GM23248 (cell line): ENCODE measurements around the gene MARCO. TPM values are rescaled to one million over a fixed set of nuclear protein-coding genes. Genes with fewer than 3 reads are reported as not detected.
"Not testable (repeated sequence)": the region's sequence is repeated elsewhere in the genome, so short reads cannot be mapped to it uniquely, and the experiment has no call there.

Experiments
- DNase-seq: peaks from one replicate; pipeline ENCODE4 v3.0.0-alpha.2; 2015
- H2AFZ ChIP-seq: fragments of 200-600 bp; sonication (generic); 2 replicates; pipeline ENCODE4 v1.6.1; 2016; ENCODE audit warnings: antibody characterized with exemption
- H3F3A ChIP-seq: fragments of 200-600 bp; sonication (generic); 2 replicates; pipeline ENCODE4 v1.6.1; 2016; ENCODE audit warnings: mild to moderate bottlenecking, antibody characterized with exemption, mixed run types; ENCODE audit not compliant: insufficient read depth
- H3K27ac ChIP-seq: fragments of 200-600 bp; sonication (generic); 2 replicates; pipeline ENCODE4 v1.5.1; 2016; ENCODE audit warnings: mild to moderate bottlenecking
- H3K27me3 ChIP-seq: fragments of 200-600 bp; sonication (generic); replicated peaks from 2 replicates; pipeline ENCODE4 v1.6.1; 2016; ENCODE audit warnings: mild to moderate bottlenecking; ENCODE audit not compliant: insufficient read depth
- H3K36me3 ChIP-seq: fragments of 200-600 bp; sonication (generic); 2 replicates; pipeline ENCODE4 v1.6.1; 2016; ENCODE audit warnings: low read depth, mild to moderate bottlenecking
- H3K4me1 ChIP-seq: fragments of 200-600 bp; sonication (generic); 2 replicates; pipeline ENCODE4 v1.6.1; 2016; ENCODE audit warnings: mild to moderate bottlenecking; ENCODE audit not compliant: insufficient read depth
- H3K4me2 ChIP-seq: fragments of 200-600 bp; sonication (generic); one replicate; pipeline ENCODE4 v1.6.1; 2016; ENCODE audit warnings: mild to moderate bottlenecking; ENCODE audit not compliant: unreplicated experiment
- H3K4me3 ChIP-seq: fragments of 200-600 bp; sonication (generic); 2 replicates; pipeline ENCODE4 v1.5.1; 2016; ENCODE audit warnings: mild to moderate bottlenecking
- H3K79me2 ChIP-seq: fragments of 200-600 bp; sonication (generic); 2 replicates; pipeline ENCODE4 v1.6.1; 2016; ENCODE audit warnings: mild to moderate bottlenecking; ENCODE audit not compliant: insufficient read depth
- H3K9ac ChIP-seq: fragments of 200-600 bp; sonication (generic); 2 replicates; pipeline ENCODE4 v1.6.1; 2016; ENCODE audit warnings: mild to moderate bottlenecking
- H3K9me2 ChIP-seq: fragments of 200-600 bp; sonication (generic); 2 replicates; pipeline ENCODE4 v1.6.1; 2016; ENCODE audit warnings: mixed run types, mild to moderate bottlenecking, moderate library complexity; ENCODE audit not compliant: insufficient read depth
- H3K9me3 ChIP-seq: fragments of 200-600 bp; sonication (generic); one replicate; pipeline ENCODE4 v1.6.1; 2017; ENCODE audit warnings: low read depth
- H4K20me1 ChIP-seq: fragments of 200-600 bp; sonication (generic); 2 replicates; pipeline ENCODE4 v1.6.0; 2016; ENCODE audit not compliant: insufficient read depth
- EZH2 ChIP-seq: fragments of 200-600 bp; sonication (generic); IDR thresholded peaks from 2 replicates; pipeline ENCODE4 v1.6.1; 2018; ENCODE audit warnings: antibody characterized with exemption, mild to moderate bottlenecking; ENCODE audit not compliant: insufficient read depth, poor library complexity, severe bottlenecking
- EZH2phosphoT487 ChIP-seq: fragments of 200-600 bp; sonication (generic); IDR thresholded peaks from 2 replicates; pipeline ENCODE4 v1.6.1; 2018; ENCODE audit warnings: antibody characterized with exemption, moderate library complexity, mild to moderate bottlenecking, low read depth; ENCODE audit not compliant: insufficient read depth
- WGBS, 2 experiments: methylation state at CpG; one replicate each; pipeline ENCODE4 v1.1.6; 2015 to 2017; ENCODE audit warnings: low lambda C conversion rate in 2 of 2, low coverage in 1 of 2; ENCODE audit errors: missing lambda C conversion rate in 2 of 2; 5-methylcytosine and 5-hydroxymethylcytosine counted together
- in situ Hi-C: fragments of 300-500 bp; cut with MboI; formaldehyde crosslinking; loops from 2 replicates; pipeline ENCODE4 v1.15.0; 2020
- polyA plus RNA-seq: library from polyadenylated mRNA; unstranded; fragments of >200 nt; fragmentation: Nextera tagmentation; extraction: Ambion mirVana; gene quantifications from 2 replicates; pipeline ENCODE4 v1.2.1, GENCODE V29; 2016
- total RNA-seq: library from RNA; depleted of rRNA; stranded (reverse); fragments of >200 nt; shearing (Covaris generic); gene quantifications from 2 replicates; pipeline ENCODE4 v1.2.3, GENCODE V29; 2014

MARCO gene
- total and polyA plus RNA-seq, 2 experiments from 2014 or later: not detected

DNA sequence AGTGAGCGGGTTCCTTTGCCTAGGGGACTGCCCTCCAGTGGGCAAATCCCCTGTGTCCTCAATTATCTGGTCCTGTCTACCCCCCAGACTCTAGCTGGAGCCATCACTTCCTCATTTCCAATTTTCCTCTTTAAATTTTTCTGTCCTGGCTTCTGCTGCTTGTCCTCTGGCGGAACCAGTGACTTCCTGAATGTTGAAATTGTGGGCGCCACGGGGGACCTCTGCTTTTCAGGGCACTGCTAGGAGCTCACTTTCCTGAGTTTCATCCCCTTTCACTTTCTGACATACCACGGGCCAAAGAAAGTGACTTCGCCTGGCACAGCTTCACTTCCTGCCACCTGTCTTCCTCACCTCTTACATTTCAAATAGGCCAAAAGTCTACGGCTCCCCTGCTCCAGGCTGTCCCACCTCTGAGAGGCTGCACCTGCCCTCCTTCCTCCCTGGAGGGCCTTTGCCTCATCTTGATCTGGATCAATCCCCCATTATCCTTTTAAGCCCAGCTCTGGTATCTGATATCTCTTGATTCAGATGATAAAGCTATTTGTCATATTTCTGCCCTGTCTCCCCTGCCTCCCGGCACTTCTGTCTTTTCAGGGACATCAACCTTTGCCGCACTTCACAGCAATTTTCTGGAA lies 1.4 kb upstream of the MARCO start:
- no peaks in the 10 kb centered on the region for H3K9me3 ChIP-seq
- no peaks in the 10 kb centered on the region for H4K20me1 ChIP-seq
- no peaks in the 10 kb centered on the region for H3K4me1 ChIP-seq
- TF ChIP-seq EZH2phosphoT487 (no peak), EZH2 (no peak)
- no peaks in the 10 kb centered on the region for H3K79me2 ChIP-seq
- H3K9me2 ChIP-seq: no peaks in the 10 kb centered on the region
- DNase-seq: no peak
- in situ Hi-C loops: no loop called here
- no peak overlapping the region for H3K27ac ChIP-seq
- no peak overlapping the region for H2AFZ ChIP-seq
- H3K27me3 ChIP-seq: peaks cover 24% of the 10 kb centered on the region
- H3F3A ChIP-seq: no peaks in the 10 kb centered on the region
- no peak overlapping the region for H3K4me3 ChIP-seq
- H3K4me2 ChIP-seq: no peak overlapping the region
- H3K36me3 ChIP-seq: no peaks in the 10 kb centered on the region
- no peak overlapping the region for H3K9ac ChIP-seq
- WGBS, 2 experiments: 66 to 69% methylated on average over 9 of the region's 9 CpGs

DNA sequence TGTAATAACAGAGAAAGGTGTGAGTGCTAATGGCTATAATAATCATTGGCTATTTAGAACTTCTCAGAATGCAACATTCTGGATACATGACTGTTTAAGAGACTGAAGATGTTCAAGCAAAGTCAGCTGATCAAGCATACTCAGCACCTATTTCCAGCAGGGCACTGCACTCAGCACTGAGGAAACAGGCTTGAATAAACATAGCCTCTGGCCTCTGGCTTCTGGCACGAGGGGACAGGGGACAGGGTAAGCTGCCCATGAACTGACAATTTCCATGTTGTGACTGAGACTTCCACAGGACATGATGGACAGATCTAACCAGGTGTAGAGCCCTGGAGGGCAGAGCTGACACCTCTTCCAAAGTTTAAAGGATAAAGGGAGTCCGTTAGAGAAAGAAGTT lies 1.3 kb downstream of the MARCO start:
- H3K9me2 ChIP-seq: no peaks in the 10 kb centered on the region
- no peak overlapping the region for H2AFZ ChIP-seq
- H4K20me1 ChIP-seq: no peaks in the 10 kb centered on the region
- H3K9ac ChIP-seq: no peak overlapping the region
- no peak overlapping the region for H3K27ac ChIP-seq
- no peak for DNase-seq
- in situ Hi-C loops: no loop called here
- no peaks in the 10 kb centered on the region for H3F3A ChIP-seq
- H3K27me3 ChIP-seq: peaks cover 32% of the 10 kb centered on the region
- no peaks in the 10 kb centered on the region for H3K9me3 ChIP-seq
- no peaks in the 10 kb centered on the region for H3K36me3 ChIP-seq
- WGBS, 2 experiments: 11 to 13% methylated on average over 2 of the region's 2 CpGs
- no peak overlapping the region for H3K4me3 ChIP-seq
- no peaks in the 10 kb centered on the region for H3K4me1 ChIP-seq
- no peak for TF ChIP-seq EZH2
- TF ChIP-seq EZH2phosphoT487: no peak
- H3K4me2 ChIP-seq: no peak overlapping the region
- H3K79me2 ChIP-seq: no peaks in the 10 kb centered on the region

DNA sequence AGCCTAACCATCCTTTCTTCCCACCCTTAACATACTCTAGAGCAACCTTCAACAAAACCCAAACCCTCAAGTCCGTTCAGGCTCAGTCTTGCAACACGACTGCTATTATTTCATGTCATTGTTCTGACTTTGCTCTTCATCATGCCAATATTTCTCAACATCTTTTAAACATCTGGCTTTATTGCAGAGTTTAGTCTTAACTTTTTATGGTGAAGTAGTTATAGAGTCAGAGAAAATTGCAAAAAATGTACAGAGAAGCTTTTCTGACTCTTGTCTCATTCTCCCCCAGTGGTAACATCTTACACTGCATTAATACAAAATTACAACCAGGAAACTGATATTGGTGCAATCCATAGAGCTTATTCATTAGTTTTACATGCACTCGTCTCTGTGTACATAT lies 3.9 kb downstream of the MARCO start:
- in situ Hi-C loops: no loop called here
- Histone ChIP-seq H3K9me2 (no peaks in the 10 kb centered on the region), H3K4me2 (no peak overlapping the region), H3K27ac (no peak overlapping the region), H3K4me1 (no peaks in the 10 kb centered on the region), H3F3A (no peaks in the 10 kb centered on the region), H3K79me2 (no peaks in the 10 kb centered on the region), H3K36me3 (no peaks in the 10 kb centered on the region), H4K20me1 (no peaks in the 10 kb centered on the region), H2AFZ (no peak overlapping the region), H3K9me3 (no peaks in the 10 kb centered on the region), H3K9ac (no peak overlapping the region), H3K27me3 (peaks cover 30% of the 10 kb centered on the region), H3K4me3 (no peak overlapping the region)
- TF ChIP-seq EZH2 (no peak), EZH2phosphoT487 (no peak)
- WGBS, 2 experiments: 7 to 9% methylated on average over 3 of the region's 3 CpGs
- peak; percentile 11 for DNase-seq

DNA sequence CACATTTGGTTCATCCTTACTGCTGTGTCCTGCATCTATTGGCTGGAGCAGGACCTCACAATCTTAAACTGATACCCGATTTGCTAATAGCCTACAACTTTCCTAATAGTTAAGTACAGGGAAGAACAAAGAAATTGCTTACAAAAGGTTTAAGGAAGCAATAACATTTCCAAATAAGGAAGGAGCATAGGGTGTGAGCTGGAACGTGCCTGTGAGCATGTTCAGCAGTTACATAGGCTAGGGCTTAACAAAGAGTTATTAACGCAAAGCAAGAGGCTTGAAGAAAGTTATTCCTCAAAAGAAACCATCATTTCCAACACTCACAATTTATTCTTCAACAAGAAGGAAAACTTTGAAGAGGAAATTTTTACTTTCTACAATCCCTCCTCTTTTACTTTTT lies 6.3 kb downstream of the MARCO start:
- H3K9me2 ChIP-seq, H2AFZ ChIP-seq, H3K36me3 ChIP-seq, H3K27ac ChIP-seq, H3K4me1 ChIP-seq, H3K4me3 ChIP-seq, DNase-seq, H3K4me2 ChIP-seq, H3K9me3 ChIP-seq, H3F3A ChIP-seq, H4K20me1 ChIP-seq, H3K9ac ChIP-seq, H3K79me2 ChIP-seq, in situ Hi-C loops: not testable (repeated sequence)
- peaks cover 34% of the 10 kb centered on the region for H3K27me3 ChIP-seq
- WGBS, 2 experiments: 29 to 33% methylated on average over 3 of the region's 3 CpGs
